ENCODE data around the gene COA3.
"Not testable (repeated sequence)": the region's sequence is repeated elsewhere in the genome, so short reads cannot be mapped to it uniquely, and the experiment has no call there.

DNA sequence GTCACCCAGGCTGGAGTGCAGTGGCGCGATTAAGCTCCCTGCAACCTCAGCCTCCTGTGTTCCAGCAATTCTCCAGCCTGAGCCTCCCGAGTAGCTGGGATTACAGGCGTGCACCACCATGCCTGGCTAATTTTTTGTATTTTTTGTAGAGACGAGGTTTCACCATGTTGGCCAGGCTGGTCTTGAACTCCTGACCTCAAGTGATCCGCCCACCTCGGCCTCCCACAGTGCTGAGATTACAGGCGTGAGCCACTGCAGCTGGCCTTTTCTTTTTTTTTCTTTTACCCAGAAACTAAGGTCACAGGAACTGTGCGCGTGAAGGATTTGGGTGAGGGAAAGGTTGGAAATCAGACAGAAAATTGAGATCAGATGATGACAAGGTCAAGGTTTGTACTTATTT lies 28.5 kb downstream of the COA3 start:
- TF ChIP-seq, protein P1, sequence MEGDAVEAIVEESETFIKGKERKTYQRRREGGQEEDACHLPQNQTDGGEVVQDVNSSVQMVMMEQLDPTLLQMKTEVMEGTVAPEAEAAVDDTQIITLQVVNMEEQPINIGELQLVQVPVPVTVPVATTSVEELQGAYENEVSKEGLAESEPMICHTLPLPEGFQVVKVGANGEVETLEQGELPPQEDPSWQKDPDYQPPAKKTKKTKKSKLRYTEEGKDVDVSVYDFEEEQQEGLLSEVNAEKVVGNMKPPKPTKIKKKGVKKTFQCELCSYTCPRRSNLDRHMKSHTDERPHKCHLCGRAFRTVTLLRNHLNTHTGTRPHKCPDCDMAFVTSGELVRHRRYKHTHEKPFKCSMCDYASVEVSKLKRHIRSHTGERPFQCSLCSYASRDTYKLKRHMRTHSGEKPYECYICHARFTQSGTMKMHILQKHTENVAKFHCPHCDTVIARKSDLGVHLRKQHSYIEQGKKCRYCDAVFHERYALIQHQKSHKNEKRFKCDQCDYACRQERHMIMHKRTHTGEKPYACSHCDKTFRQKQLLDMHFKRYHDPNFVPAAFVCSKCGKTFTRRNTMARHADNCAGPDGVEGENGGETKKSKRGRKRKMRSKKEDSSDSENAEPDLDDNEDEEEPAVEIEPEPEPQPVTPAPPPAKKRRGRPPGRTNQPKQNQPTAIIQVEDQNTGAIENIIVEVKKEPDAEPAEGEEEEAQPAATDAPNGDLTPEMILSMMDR (IDR thresholded peaks at IDR 0.05; ENCODE audit: insufficient read depth, low read length): not testable (repeated sequence)
- not testable (repeated sequence) for TF ChIP-seq POLR2AphosphoS5 (IDR thresholded peaks at IDR 0.05; ENCODE audit: low read depth); GABPA (IDR thresholded peaks at IDR 0.05; ENCODE audit: low read depth); SPI1 (IDR thresholded peaks at IDR 0.05; ENCODE audit: borderline replicate concordance, low read depth)
- TF ChIP-seq, protein P2, sequence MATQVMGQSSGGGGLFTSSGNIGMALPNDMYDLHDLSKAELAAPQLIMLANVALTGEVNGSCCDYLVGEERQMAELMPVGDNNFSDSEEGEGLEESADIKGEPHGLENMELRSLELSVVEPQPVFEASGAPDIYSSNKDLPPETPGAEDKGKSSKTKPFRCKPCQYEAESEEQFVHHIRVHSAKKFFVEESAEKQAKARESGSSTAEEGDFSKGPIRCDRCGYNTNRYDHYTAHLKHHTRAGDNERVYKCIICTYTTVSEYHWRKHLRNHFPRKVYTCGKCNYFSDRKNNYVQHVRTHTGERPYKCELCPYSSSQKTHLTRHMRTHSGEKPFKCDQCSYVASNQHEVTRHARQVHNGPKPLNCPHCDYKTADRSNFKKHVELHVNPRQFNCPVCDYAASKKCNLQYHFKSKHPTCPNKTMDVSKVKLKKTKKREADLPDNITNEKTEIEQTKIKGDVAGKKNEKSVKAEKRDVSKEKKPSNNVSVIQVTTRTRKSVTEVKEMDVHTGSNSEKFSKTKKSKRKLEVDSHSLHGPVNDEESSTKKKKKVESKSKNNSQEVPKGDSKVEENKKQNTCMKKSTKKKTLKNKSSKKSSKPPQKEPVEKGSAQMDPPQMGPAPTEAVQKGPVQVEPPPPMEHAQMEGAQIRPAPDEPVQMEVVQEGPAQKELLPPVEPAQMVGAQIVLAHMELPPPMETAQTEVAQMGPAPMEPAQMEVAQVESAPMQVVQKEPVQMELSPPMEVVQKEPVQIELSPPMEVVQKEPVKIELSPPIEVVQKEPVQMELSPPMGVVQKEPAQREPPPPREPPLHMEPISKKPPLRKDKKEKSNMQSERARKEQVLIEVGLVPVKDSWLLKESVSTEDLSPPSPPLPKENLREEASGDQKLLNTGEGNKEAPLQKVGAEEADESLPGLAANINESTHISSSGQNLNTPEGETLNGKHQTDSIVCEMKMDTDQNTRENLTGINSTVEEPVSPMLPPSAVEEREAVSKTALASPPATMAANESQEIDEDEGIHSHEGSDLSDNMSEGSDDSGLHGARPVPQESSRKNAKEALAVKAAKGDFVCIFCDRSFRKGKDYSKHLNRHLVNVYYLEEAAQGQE (IDR thresholded peaks at IDR 0.05; ENCODE audit: insufficient replicate concordance, low read depth): not testable (repeated sequence)
